HG03575 (cell line): ENCODE data around the gene PLXNC1.

Experiments used
- ATAC-seq: cut with Tn5 transposase; IDR thresholded peaks from one replicate; pipeline ENCODE4 v1.9.1; 2021; ENCODE audit not compliant: unreplicated experiment, insufficient number of reproducible peaks, low FRiP score; ENCODE audit errors: extremely low read depth

Gene PLXNC1

GRCh38 chr12:94223842-94224241 lies 75.5 kb downstream of the PLXNC1 start:
- ATAC-seq, result no peak

GRCh38 chr12:94225506-94225905 lies 77.1 kb downstream of the PLXNC1 start:
- no peak for ATAC-seq

GRCh38 chr12:94225947-94226630 lies 77.7 kb downstream of the PLXNC1 start:
- ATAC-seq, result no peak

- no peak for ATAC-seq
Observed at GRCh38 chr12:94227066-94227465, 78.7 kb downstream of the PLXNC1 start.

- ATAC-seq, result no peak
Observed at GRCh38 chr12:94228488-94228907, 80.1 kb downstream of the PLXNC1 start.

- no peak for ATAC-seq
Observed at GRCh38 chr12:94229902-94230301, 81.5 kb downstream of the PLXNC1 start.

GRCh38 chr12:94230357-94230905 lies 82.1 kb downstream of the PLXNC1 start:
- peak; percentile 48 for ATAC-seq

- ATAC-seq, result no peak
Observed at GRCh38 chr12:94231709-94232108, 83.3 kb downstream of the PLXNC1 start.

GRCh38 chr12:94235848-94236247 lies 87.5 kb downstream of the PLXNC1 start:
- no peak for ATAC-seq

GRCh38 chr12:94239332-94239993 lies 91.1 kb downstream of the PLXNC1 start:
- ATAC-seq, result no peak

- peak; percentile 67 for ATAC-seq
Observed at GRCh38 chr12:94240171-94240570, 91.8 kb downstream of the PLXNC1 start.

- ATAC-seq, result no peak
Observed at GRCh38 chr12:94242901-94243300, 94.5 kb downstream of the PLXNC1 start.

GRCh38 chr12:94244165-94245133 lies 96.1 kb downstream of the PLXNC1 start:
- peak; percentile 39 for ATAC-seq

GRCh38 chr12:94245631-94246383 lies 97.4 kb downstream of the PLXNC1 start:
- no peak for ATAC-seq

GRCh38 chr12:94247246-94247645 lies 98.9 kb downstream of the PLXNC1 start:
- ATAC-seq, result no peak

GRCh38 chr12:94248582-94248981 lies 100.2 kb downstream of the PLXNC1 start:
- ATAC-seq, result no peak

- ATAC-seq, result no peak
Observed at GRCh38 chr12:94250130-94250529, 101.8 kb downstream of the PLXNC1 start.

GRCh38 chr12:94254270-94254669 lies 105.9 kb downstream of the PLXNC1 start:
- no peak for ATAC-seq

- no peak for ATAC-seq
Observed at GRCh38 chr12:94255006-94255405, 106.6 kb downstream of the PLXNC1 start.
